M059J (cell line): Measurements from ENCODE around the gene STPG2. TPM values are rescaled to one million over a fixed set of nuclear protein-coding genes. Genes with fewer than 3 reads are reported as not detected.

Experiments
- DNase-seq: peaks from one replicate; pipeline ENCODE4 v3.0.0-alpha.2; 2012; ENCODE audit warnings: low read depth
- total RNA-seq: library from RNA; depleted of rRNA; stranded (reverse); fragments of >200 nt; shearing (Covaris generic); gene quantifications from 2 replicates; pipeline ENCODE4 v1.2.3, GENCODE V29; 2014; rRNA removed

The STPG2 gene
- total RNA-seq = not detected in 2 replicates

DNA sequence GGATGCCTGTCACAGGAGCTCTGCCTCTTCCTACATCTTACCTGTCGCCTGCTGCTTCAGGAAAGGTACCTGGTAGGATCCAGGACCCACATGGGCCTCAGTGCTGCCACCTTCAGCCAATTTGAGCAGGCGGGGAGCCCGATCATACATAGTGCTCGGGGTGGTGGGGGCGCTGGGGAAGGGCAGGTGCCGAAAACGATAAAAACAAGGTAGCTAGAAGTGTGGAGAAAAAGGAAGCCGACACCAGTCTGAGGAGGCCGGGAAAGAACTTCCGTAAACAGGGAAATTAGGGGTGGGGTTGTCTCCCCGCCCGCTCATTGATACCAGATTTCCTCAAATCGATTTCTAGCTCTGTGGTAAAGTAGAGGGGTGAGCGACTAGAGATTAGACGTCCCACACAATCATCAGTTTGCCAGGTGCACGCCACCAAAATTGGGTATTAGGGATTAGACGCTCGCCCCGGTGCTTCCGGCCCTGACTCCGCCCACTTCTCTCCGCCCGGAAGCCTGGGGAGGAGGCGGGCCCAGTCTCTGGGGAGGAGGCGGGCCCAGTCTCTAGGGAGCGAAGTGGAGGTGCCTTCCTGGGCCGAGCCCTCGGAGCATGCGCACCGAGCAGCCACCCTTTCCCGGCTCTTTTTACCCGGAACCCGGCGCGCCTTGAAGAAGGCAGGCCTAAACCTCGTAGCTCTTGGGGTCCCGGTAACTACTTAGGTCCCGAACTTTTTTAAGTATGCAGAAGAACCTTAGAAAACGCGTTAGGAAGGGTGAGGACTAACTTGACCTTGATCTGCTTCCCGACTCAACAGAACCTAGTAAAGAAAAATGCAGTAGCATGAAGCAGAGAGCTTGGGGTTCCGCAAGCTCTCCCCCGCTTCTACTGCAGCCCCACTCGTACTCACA lies at the start of gene STPG2:
TSS of gene STPG2 (minus strand) at position 476 of the 899 bp plus-strand sequence.
- DNase-seq = peak; percentile 89

GRCh38 chr4:98185279-98185678 lies 42.0 kb upstream of the STPG2 start:
- DNase-seq = no peak

GRCh38 chr4:98181809-98182208 lies 38.5 kb upstream of the STPG2 start:
- DNase-seq = peak; percentile 9

- DNase-seq = no peak
Observed at GRCh38 chr4:98179951-98180350, 36.7 kb upstream of the STPG2 start.

DNA sequence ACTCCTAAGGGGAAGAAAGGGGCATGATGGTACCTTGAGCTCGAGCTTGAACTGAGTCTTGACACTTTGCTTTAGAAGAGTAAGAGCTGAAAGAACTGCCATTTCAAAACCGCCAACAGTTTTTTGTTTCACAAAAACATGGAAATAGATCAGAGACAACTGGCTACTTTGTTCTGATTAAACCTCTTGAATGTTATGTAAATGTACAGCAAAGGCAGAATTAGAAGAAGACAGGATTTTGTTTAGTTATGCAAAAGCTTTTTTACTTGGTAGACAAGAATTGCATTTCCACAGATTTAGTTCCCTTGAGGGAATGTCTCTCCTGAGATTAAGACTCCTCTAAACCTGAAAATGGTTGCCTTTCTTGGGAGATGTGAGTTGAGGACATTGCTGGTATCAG lies 33.3 kb upstream of the STPG2 start:
- no peak for DNase-seq

GRCh38 chr4:98170035-98170434 lies 26.8 kb upstream of the STPG2 start:
- DNase-seq = no peak

DNA sequence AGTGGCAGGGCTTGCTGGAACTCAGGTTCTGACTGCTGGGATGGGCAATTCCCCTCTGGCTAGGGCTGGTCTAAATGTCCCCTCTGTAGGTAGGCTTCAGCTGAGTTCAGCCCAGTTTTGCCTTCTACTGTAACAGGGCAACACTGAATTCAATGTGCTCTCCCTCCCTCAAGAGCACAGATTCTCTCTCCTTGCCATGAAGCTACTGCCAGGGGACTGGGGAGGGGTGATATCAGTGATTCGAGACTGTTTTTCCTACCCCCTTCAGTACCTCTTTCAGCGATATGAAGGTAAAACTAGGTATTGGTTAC lies 23.4 kb upstream of the STPG2 start:
- DNase-seq = no peak

DNA sequence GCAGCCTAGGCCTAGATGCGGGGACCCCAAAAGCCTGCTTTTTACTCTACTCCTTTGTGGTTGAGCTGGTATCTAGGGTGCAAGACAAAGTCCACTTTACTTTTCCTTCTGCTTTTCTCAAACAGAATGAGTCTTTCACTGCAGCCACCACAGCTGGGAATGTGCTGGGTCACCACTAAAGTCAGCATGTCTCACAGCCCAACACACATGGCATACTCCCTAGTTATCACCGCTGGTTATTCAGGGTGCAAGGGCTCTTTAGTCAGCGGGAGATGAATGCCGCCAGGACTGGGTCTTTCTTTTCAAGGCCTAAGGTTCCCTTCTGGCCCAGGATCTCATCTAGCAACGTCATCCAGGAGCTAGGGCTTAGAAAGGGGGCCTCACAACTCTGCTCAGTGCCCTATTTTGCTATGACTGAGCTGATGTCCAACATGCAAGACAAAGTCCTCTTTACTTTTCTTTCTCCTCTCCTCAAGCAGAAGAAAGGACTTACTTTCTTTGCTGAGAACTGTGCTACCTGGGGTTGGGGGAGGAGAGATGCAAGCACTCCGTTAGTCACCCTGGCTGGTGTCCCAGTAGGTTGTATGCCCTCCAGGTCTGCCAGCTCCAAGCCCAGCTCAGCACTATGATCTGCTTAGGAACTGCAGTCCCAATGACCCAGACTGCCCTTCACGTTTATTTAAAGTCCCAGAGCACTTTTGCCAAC lies 22.9 kb upstream of the STPG2 start:
- peak; percentile 90 for DNase-seq

- DNase-seq = no peak
Observed at GRCh38 chr4:98162696-98163095, 19.4 kb upstream of the STPG2 start.

- DNase-seq = peak; percentile 19
Observed at GRCh38 chr4:98151145-98151924, 8.1 kb upstream of the STPG2 start.

- peak; percentile 3 for DNase-seq
Observed at GRCh38 chr4:98150092-98150761, 7.0 kb upstream of the STPG2 start.

GRCh38 chr4:98148856-98149255 lies 5.6 kb upstream of the STPG2 start:
- DNase-seq = no peak

DNA sequence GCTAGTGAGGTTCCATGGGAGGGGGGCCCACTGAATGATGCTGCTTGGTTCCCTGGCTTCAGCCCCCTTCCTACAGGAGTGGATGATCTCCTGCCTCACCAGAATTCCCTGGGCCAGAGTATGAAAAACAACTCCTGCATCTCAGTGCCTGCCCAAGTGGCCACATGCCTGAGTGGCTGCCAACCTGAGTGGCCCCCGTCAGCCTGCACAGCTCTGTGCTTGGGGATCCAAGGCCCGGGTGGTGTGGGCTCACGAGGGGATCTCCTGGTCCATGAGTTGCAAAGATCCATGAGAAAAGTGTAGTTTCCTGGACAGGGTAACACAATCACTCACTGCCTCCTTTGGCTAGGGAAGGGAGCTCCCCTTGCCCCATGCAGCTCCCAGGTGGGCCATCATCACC lies 17.1 kb downstream of the STPG2 start:
- DNase-seq = no peak

- DNase-seq = no peak
Observed at GRCh38 chr4:98125585-98125984, 17.7 kb downstream of the STPG2 start.

GRCh38 chr4:98117363-98117762 lies 25.9 kb downstream of the STPG2 start:
- DNase-seq = no peak

DNA sequence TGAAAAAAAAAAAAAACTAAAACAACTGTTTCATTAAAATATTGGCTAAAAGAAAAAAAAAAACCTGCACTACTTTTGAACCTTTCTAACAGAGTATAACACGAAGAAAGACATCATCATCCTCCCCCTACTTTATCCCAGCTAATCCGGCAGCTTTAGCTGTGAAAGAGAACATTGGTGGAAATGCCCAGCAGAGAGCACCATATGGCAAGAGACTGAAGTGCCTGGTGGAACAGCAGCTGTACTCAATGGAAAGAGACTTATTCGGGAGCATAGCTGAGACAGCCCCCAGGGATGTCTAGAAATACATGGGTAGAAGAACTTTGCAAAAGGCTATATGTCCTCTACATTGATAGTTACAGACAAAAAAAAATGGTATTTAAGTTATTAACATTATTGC lies 30.3 kb downstream of the STPG2 start:
- peak; percentile 27 for DNase-seq

- no peak for DNase-seq
Observed at GRCh38 chr4:98110929-98111328, 32.3 kb downstream of the STPG2 start.

GRCh38 chr4:98110214-98110613 lies 33.1 kb downstream of the STPG2 start:
- DNase-seq = no peak

DNA sequence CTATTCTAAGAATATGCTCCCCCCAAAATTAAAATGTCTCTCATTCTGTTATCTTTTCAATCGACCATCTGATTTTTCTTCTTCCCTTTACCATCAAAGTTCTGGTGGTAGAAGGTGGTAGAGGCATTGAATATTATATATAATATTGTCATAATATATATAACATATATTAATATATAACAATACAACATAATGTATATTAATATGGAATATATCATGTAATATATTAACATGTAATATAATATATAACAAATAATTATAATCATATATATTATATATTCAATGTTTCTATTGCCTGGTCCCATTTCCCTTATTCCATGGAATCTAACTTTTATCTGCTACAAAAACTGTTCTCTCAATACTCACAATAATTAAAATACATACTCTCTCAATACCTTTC lies 40.6 kb downstream of the STPG2 start:
- DNase-seq = no peak

GRCh38 chr4:98101988-98102387 lies 41.3 kb downstream of the STPG2 start:
- no peak for DNase-seq

GRCh38 chr4:98098764-98099163 lies 44.5 kb downstream of the STPG2 start:
- DNase-seq = no peak

GRCh38 chr4:98094118-98094517 lies 49.2 kb downstream of the STPG2 start:
- DNase-seq = peak; percentile 42
